IMR-90 (cell line): Measurements from ENCODE around the gene GRIK3. TPM values are rescaled to one million over a fixed set of nuclear protein-coding genes. Genes with fewer than 3 reads are reported as not detected.

ENCODE experiments used
- ATAC-seq: fragments of 200-7000 bp; cut with Tn5 transposase; 2 replicates; pipeline ENCODE4 v1.9.1; 2020; ENCODE audit warnings: low read depth, mild to moderate bottlenecking, moderate library complexity
- BruUV-seq: library from RNA; stranded (reverse); fragments of 400-500 nt; replicated peaks from 2 replicates; lab custom pipeline; 2021; lab: Mats Ljungman, UMichigan
- CTCF ChIA-PET: fragments of 300-600 bp; formaldehyde crosslinking; extraction: SDS; loops from one replicate; lab custom pipeline; 2021; ENCODE audit warnings: antibody characterized with exemption; lab: Yijun Ruan, JAX
- POLR2A ChIA-PET: fragments of 300-600 bp; sonication (Branson Sonifier 250); formaldehyde crosslinking; loops from one replicate; lab custom pipeline; 2022; ENCODE audit warnings: antibody characterized with exemption; ENCODE audit not compliant: unreplicated experiment; lab: Charles Lee
- DNase-seq: peaks from one replicate; pipeline ENCODE4 v3.0.0; 2013
- H2AFZ ChIP-seq: replicated peaks from 2 replicates; pipeline ENCODE3; 2013; ENCODE audit warnings: low read length, mild to moderate bottlenecking; ENCODE audit not compliant: poor library complexity
- H2AK5ac ChIP-seq: 2 replicates; pipeline ENCODE4 v1.6.1; 2013; ENCODE audit warnings: low read depth, low read length, inconsistent platforms
- H2AK9ac ChIP-seq: replicated peaks from 2 replicates; pipeline ENCODE3; 2013; ENCODE audit warnings: mild to moderate bottlenecking, low read depth, low read length, moderate library complexity; ENCODE audit not compliant: poor library complexity
- H2BK120ac ChIP-seq: 2 replicates; pipeline ENCODE4 v1.6.1; 2013; ENCODE audit warnings: low read depth, low read length, inconsistent platforms
- H2BK15ac ChIP-seq: 3 replicates; pipeline ENCODE4 v1.6.1; 2013; ENCODE audit warnings: low read depth, low read length, inconsistent platforms
- H2BK20ac ChIP-seq: 2 replicates; pipeline ENCODE4 v1.6.1; 2013; ENCODE audit warnings: low read depth, mild to moderate bottlenecking, inconsistent platforms, low read length, moderate library complexity
- H2BK5ac ChIP-seq: 2 replicates; pipeline ENCODE4 v1.6.1; 2013; ENCODE audit warnings: mild to moderate bottlenecking, low read depth, low read length, inconsistent platforms; ENCODE audit not compliant: poor library complexity, severe bottlenecking
- H3K14ac ChIP-seq: replicated peaks from 2 replicates; pipeline ENCODE4 v1.6.1; 2013; ENCODE audit warnings: low read depth, low read length, inconsistent platforms
- H3K18ac ChIP-seq: 2 replicates; pipeline ENCODE4 v1.6.1; 2013; ENCODE audit warnings: low read depth, low read length, control low read depth
- H3K23ac ChIP-seq: 2 replicates; pipeline ENCODE4 v1.6.1; 2013; ENCODE audit warnings: low read depth, low read length, inconsistent platforms
- H3K27ac ChIP-seq: 2 replicates; pipeline ENCODE4 v1.5.1; 2013; ENCODE audit warnings: mild to moderate bottlenecking, control low read depth, low read length; ENCODE audit not compliant: insufficient read depth
- H3K27me3 ChIP-seq: 2 replicates; pipeline ENCODE4 v1.6.1; 2013; ENCODE audit warnings: low read length; ENCODE audit not compliant: control insufficient read depth, insufficient read depth
- H3K36me3 ChIP-seq: 2 replicates; pipeline ENCODE4 v1.6.1; 2013; ENCODE audit warnings: low read length, mixed read lengths; ENCODE audit not compliant: control insufficient read depth, insufficient read depth
- H3K4ac ChIP-seq: 2 replicates; pipeline ENCODE4 v1.6.1; 2013; ENCODE audit warnings: low read depth, low read length, inconsistent platforms
- H3K4me1 ChIP-seq: 2 replicates; pipeline ENCODE4 v1.6.1; 2013; ENCODE audit warnings: low read length, mixed read lengths; ENCODE audit not compliant: control insufficient read depth, insufficient read depth
- H3K4me2 ChIP-seq: 2 replicates; pipeline ENCODE4 v1.6.1; 2013; ENCODE audit warnings: low read depth, mild to moderate bottlenecking, control low read depth, low read length, moderate library complexity
- H3K4me3 ChIP-seq: 2 replicates; pipeline ENCODE4 v1.5.1; 2013; ENCODE audit warnings: low read depth, mild to moderate bottlenecking, control low read depth, low read length, moderate library complexity; ENCODE audit not compliant: insufficient read depth
- H3K56ac ChIP-seq: 2 replicates; pipeline ENCODE4 v1.6.1; 2013; ENCODE audit warnings: low read length, inconsistent platforms; ENCODE audit not compliant: insufficient read depth; ENCODE audit errors: extremely low read depth
- H3K79me1 ChIP-seq, 2 experiments: 2 replicates each; pipeline ENCODE4 v1.6.1; 2013; ENCODE audit warnings: low read length in 2 of 2, inconsistent platforms in 1 of 2, low read depth in 1 of 2
- H3K9ac ChIP-seq: 2 replicates; pipeline ENCODE4 v1.6.1; 2013; ENCODE audit warnings: low read depth, low read length, control low read depth
- H3K9me1 ChIP-seq: 2 replicates; pipeline ENCODE4 v1.6.1; 2013; ENCODE audit warnings: low read length, inconsistent platforms; ENCODE audit not compliant: insufficient read depth
- H3K9me3 ChIP-seq: 2 replicates; pipeline ENCODE4 v1.6.1; 2013; ENCODE audit warnings: low read length; ENCODE audit not compliant: control insufficient read depth, insufficient read depth
- H4K20me1 ChIP-seq: 2 replicates; pipeline ENCODE4 v1.6.1; 2013; ENCODE audit warnings: low read length, inconsistent platforms; ENCODE audit not compliant: insufficient read depth
- H4K5ac ChIP-seq: 2 replicates; pipeline ENCODE4 v1.6.1; 2013; ENCODE audit warnings: mild to moderate bottlenecking, low read depth, low read length, control low read depth
- H4K8ac ChIP-seq, 2 experiments: 2 replicates each; pipeline ENCODE4 v1.6.1; 2013; ENCODE audit warnings: low read depth in 2 of 2, low read length in 2 of 2, control low read depth in 1 of 2, inconsistent platforms in 1 of 2
- H4K91ac ChIP-seq: 2 replicates; pipeline ENCODE4 v1.6.1; 2013; ENCODE audit warnings: low read depth, low read length, inconsistent platforms; ENCODE audit not compliant: insufficient read depth
- CHD1 ChIP-seq: IDR thresholded peaks from 2 replicates; pipeline ENCODE4 v1.6.1; 2012; ENCODE audit warnings: low read depth, low read length, improper control_type of control experiment
- MAZ ChIP-seq: IDR thresholded peaks from 2 replicates; pipeline ENCODE4 v1.6.1; 2012; ENCODE audit warnings: low read depth, mild to moderate bottlenecking, low read length, improper control_type of control experiment, moderate library complexity, borderline replicate concordance
- NFE2L2 ChIP-seq: fragments of 150-350 bp; IDR thresholded peaks from 2 replicates; pipeline ENCODE4 v1.6.1; 2016; ENCODE audit warnings: low read depth, mild to moderate bottlenecking, low read length
- POLR2A ChIP-seq: IDR thresholded peaks from 2 replicates; pipeline ENCODE4 v1.6.1; 2012; ENCODE audit warnings: mild to moderate bottlenecking, low read depth, low read length
- SMC3 ChIP-seq: fragments of 150-350 bp; IDR thresholded peaks from 2 replicates; pipeline ENCODE4 v1.6.1; 2016; ENCODE audit warnings: low read depth, mild to moderate bottlenecking, antibody characterized with exemption, low read length, moderate library complexity
- USF2 ChIP-seq: fragments of 150-350 bp; IDR thresholded peaks from 2 replicates; pipeline ENCODE4 v1.6.1; 2017; ENCODE audit warnings: mild to moderate bottlenecking, antibody characterized with exemption, low read length, low read depth
- WGBS, 2 experiments: methylation state at CpG; one replicate each; pipeline versions ENCODE4 v1.1.5 to v1.1.7; 2013; ENCODE audit warnings: missing lambda C conversion rate in 2 of 2; ENCODE audit not compliant: insufficient read length in 1 of 2; ENCODE audit errors: extremely low coverage in 2 of 2; 5-methylcytosine and 5-hydroxymethylcytosine counted together
- dilution Hi-C: fragments of 300-500 bp; cut with HindIII; formaldehyde crosslinking; loops from one replicate; pipeline ENCODE4 v1.14.3; 2018; ENCODE audit warnings: low sequenced_read_pairs; ENCODE audit not compliant: unreplicated experiment
- in situ Hi-C: fragments of 300-500 bp; cut with MboI; formaldehyde crosslinking; loops from 3 replicates; pipeline ENCODE4 v1.14.3; 2019; ENCODE audit warnings: low sequenced_read_pairs, inconsistent platforms, mixed read lengths
- intact Hi-C: fragments of 100-400 bp; cut with micrococcal nuclease; formaldehyde crosslinking; loops from 2 replicates; pipeline ENCODE4 v1.10.0; 2022
- polyA plus RNA-seq, 3 experiments: library from polyadenylated mRNA; depleted of rRNA; stranded (reverse); fragments of >200 nt; gene quantifications; 2 replicates each; pipeline ENCODE4 v1.2.3, GENCODE V29; 2012; ENCODE audit warnings: low replicate concordance in 1 of 3
- total RNA-seq: library from RNA; depleted of rRNA; stranded (reverse); fragments of >200 nt; gene quantifications from 2 replicates; pipeline ENCODE4 v1.2.3, GENCODE V29; 2012

GRIK3 gene
- total and polyA plus RNA-seq, 2 of the 4 experiments (the other 2 are of a cell fraction): not detected

GRCh38 chr1:36754366-36754765, 279.9 kb downstream of the GRIK3 start:
- no peaks in the 10 kb centered on the region for H3K79me1 ChIP-seq
- no peaks in the 10 kb centered on the region for H3K4me1 ChIP-seq
- WGBS, 2 experiments: no CpG with 5 or more reads among the region's 1 CpG
- ChIA-PET CTCF (no interaction called here), POLR2A (no interaction called here)
- no peak overlapping the region for H2BK15ac ChIP-seq
- intact Hi-C loops: no loop called here
- no peak overlapping the region for H2BK120ac ChIP-seq
- no peak overlapping the region for H2BK20ac ChIP-seq
- H4K5ac ChIP-seq: no peak overlapping the region
- no peak for TF ChIP-seq USF2
- TF ChIP-seq SMC3: no peak
- no peak for TF ChIP-seq POLR2A
- TF ChIP-seq NFE2L2: no peak
- no peak for TF ChIP-seq CHD1
- TF ChIP-seq MAZ: no peak
- no peak overlapping the region for H3K23ac ChIP-seq
- H3K56ac ChIP-seq: no peak overlapping the region
- BruUV-seq: no TSS peak
- no peak overlapping the region for H3K27ac ChIP-seq
- H2AK5ac ChIP-seq: no peak overlapping the region
- no peak overlapping the region for H4K8ac ChIP-seq
- no peak overlapping the region for H4K91ac ChIP-seq
- no peak overlapping the region for H3K9ac ChIP-seq
- H2AFZ ChIP-seq: no peak overlapping the region
- H3K9me3 ChIP-seq: no peaks in the 10 kb centered on the region
- no peak overlapping the region for H2BK5ac ChIP-seq
- in situ Hi-C loops: no loop called here
- H2AK9ac ChIP-seq: no peak overlapping the region
- no peak overlapping the region for H3K4ac ChIP-seq
- no peak overlapping the region for H3K14ac ChIP-seq
- no peak for DNase-seq
- H3K27me3 ChIP-seq: no peaks in the 10 kb centered on the region; the same call in 1 of the 2 replicates
- H3K4me2 ChIP-seq: no peak overlapping the region
- dilution Hi-C loops: no loop called here
- no peak overlapping the region for H3K18ac ChIP-seq
- no peaks in the 10 kb centered on the region for H4K20me1 ChIP-seq
- H3K9me1 ChIP-seq: no peaks in the 10 kb centered on the region
- no peak overlapping the region for H3K4me3 ChIP-seq
- no peaks in the 10 kb centered on the region for H3K36me3 ChIP-seq
- ATAC-seq: no peak
